Progenitor cell of endocrine pancreas (in vitro differentiated cells): Measurements from ENCODE around the gene RBM26. TPM values are rescaled to one million over a fixed set of nuclear protein-coding genes. Genes with fewer than 3 reads are reported as not detected.

Experiments
- DNase-seq: peaks from one replicate; pipeline ENCODE4 v3.0.0; 2021; ENCODE audit warnings: low spot score; ENCODE audit not compliant: unreplicated experiment
- H3K27ac Mint-ChIP-seq: 2 replicates; pipeline ENCODE4 v1.8.0; 2021; ENCODE audit warnings: mild to moderate bottlenecking, moderate library complexity, mixed read lengths
- H3K27me3 Mint-ChIP-seq: 2 replicates; pipeline ENCODE4 v1.8.0; 2021; ENCODE audit warnings: mixed read lengths
- H3K36me3 Mint-ChIP-seq: 2 replicates; pipeline ENCODE4 v1.8.0; 2022; ENCODE audit warnings: mixed read lengths; ENCODE audit not compliant: insufficient read depth
- H3K4me1 Mint-ChIP-seq: 2 replicates; pipeline ENCODE4 v1.8.0; 2021; ENCODE audit warnings: low read depth, mixed read lengths
- H3K4me3 Mint-ChIP-seq: 2 replicates; pipeline ENCODE4 v1.8.0; 2021; ENCODE audit warnings: low read depth, mild to moderate bottlenecking, moderate library complexity, mixed read lengths
- H3K9me3 Mint-ChIP-seq: 2 replicates; pipeline ENCODE4 v1.8.0; 2021; ENCODE audit warnings: low read depth, mixed read lengths
- total RNA-seq: library from RNA; stranded (reverse); gene quantifications from 2 replicates; pipeline ENCODE4 v1.2.1, GENCODE V29; 2021
- TF ChIP-seq, protein P1 (sequence below): fragments of 200-600 bp; sonication (generic); IDR thresholded peaks from one replicate; pipeline ENCODE4 v1.5.0; 2021; ENCODE audit warnings: antibody characterized with exemption, mild to moderate bottlenecking; ENCODE audit not compliant: unreplicated experiment

RBM26 gene
- total RNA-seq, 1 donor from 2014 or later: 81.2 TPM

DNA sequence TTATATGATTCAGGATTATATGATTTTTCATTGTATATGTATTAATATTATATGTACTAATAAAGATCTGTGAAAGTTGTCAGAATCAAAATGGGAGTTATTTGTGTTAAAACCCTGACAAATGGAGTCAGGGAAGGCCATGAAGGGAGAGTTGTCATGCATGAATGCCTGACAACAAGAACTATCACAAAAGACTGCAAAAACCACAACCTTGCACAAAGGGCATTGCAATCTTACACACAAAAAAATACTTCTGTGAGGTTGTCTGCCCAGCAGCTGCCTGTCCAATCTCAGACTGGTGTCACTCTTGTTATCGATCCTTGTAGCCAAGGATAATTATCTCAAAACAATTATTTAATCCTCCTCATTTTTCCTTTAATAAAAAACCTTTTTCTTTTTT lies 21.2 kb upstream of the RBM26 start:
- Mint-ChIP-seq H3K9me3 (peaks cover 3% of the 10 kb centered on the region), H3K4me3 (no peak overlapping the region), H3K36me3 (no peaks in the 10 kb centered on the region), H3K4me1 (peaks cover 2% of the 10 kb centered on the region), H3K27ac (no peak overlapping the region), H3K27me3 (no peaks in the 10 kb centered on the region)
- no peak for DNase-seq
- TF ChIP-seq, protein P1, sequence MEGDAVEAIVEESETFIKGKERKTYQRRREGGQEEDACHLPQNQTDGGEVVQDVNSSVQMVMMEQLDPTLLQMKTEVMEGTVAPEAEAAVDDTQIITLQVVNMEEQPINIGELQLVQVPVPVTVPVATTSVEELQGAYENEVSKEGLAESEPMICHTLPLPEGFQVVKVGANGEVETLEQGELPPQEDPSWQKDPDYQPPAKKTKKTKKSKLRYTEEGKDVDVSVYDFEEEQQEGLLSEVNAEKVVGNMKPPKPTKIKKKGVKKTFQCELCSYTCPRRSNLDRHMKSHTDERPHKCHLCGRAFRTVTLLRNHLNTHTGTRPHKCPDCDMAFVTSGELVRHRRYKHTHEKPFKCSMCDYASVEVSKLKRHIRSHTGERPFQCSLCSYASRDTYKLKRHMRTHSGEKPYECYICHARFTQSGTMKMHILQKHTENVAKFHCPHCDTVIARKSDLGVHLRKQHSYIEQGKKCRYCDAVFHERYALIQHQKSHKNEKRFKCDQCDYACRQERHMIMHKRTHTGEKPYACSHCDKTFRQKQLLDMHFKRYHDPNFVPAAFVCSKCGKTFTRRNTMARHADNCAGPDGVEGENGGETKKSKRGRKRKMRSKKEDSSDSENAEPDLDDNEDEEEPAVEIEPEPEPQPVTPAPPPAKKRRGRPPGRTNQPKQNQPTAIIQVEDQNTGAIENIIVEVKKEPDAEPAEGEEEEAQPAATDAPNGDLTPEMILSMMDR: no peak

DNA sequence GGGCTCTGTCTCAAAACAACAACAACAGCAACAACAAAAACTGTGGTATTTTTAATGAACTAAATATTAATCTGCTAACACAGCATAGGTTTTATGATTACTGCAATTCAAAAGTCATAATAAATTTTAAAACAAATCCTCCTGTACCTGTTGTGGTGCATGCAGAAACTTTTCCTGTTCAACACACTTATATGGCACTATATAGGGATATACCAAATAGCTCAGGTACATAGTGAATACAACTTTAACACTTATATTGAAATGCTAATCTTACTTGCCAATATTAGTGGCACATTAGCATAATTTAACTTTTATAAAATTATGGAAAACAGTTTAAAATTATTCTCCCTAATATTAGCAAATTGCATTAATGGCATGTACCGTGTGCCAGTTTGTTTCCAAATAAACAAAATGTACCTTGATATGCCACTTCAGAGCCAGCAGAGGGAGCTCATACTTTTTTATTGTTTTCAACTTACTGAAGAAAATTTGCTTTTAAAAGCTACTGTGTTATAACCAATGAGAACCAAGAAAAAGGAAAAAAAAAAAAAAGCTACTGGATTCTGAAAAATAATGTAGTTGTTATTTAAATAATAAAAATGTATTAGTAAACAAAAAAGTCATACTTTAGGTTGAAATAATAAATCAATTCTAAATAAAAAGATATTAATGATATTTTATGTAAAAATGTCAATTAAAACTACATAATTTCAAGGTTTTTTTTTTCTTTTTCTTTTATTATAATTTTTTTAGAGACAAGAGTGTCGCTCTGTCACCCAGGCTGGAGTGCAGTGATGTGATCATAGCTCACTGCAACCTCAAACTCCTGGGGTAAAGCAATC lies 18.0 kb upstream of the RBM26 start:
- TF ChIP-seq, protein P1: peak; percentile 78
- Mint-ChIP-seq H3K4me3 (no peak overlapping the region), H3K27ac (no peak overlapping the region), H3K9me3 (no peaks in the 10 kb centered on the region), H3K36me3 (no peaks in the 10 kb centered on the region), H3K27me3 (no peaks in the 10 kb centered on the region), H3K4me1 (peaks cover 2% of the 10 kb centered on the region)
- no peak for DNase-seq

DNA sequence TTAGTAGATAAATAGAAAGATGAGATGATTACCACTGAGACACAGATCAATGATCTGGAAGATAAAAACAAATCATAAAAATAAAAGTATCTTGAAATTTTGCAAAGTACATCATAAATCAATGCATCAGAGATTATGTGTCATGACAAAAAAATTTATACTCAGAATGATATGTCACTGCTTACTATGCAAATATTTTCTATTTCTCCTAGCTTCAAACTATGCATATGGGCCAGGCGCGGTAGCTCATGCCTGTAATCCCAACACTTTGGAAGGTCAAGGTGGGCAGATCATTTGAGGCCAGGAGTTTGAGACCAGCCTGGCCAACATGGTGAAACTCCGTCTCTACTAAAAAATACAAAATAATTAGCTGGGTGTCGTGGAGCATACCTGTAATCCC lies 17.3 kb upstream of the RBM26 start:
- Mint-ChIP-seq H3K27ac (no peak overlapping the region), H3K36me3 (no peaks in the 10 kb centered on the region), H3K27me3 (no peaks in the 10 kb centered on the region), H3K9me3 (no peaks in the 10 kb centered on the region), H3K4me3 (no peak overlapping the region), H3K4me1 (peaks cover 2% of the 10 kb centered on the region)
- TF ChIP-seq, protein P1: no peak
- DNase-seq: no peak

DNA sequence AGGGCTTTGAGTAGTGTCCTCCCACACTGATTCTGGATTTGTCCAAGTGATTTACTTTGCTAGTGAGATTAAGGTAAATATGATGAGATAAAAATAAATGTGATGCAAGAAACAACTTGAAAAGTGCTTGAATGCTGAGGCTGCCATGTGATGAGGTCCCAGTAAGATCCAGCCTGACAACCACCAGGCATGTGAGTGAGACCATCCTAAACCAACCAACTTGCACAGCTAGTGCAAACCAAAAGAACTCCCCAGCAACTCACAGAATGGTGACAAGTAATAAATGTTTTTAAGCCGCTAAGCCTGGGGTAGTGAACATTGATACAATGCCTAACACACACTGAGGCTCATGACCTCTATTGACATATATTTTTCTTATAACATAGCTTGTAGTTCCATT lies 13.3 kb upstream of the RBM26 start:
- DNase-seq: no peak
- no peaks in the 10 kb centered on the region for H3K36me3 Mint-ChIP-seq
- no peak overlapping the region for H3K4me3 Mint-ChIP-seq
- no peaks in the 10 kb centered on the region for H3K4me1 Mint-ChIP-seq
- no peak overlapping the region for H3K27ac Mint-ChIP-seq
- no peaks in the 10 kb centered on the region for H3K27me3 Mint-ChIP-seq
- TF ChIP-seq, protein P1: no peak
- H3K9me3 Mint-ChIP-seq: no peaks in the 10 kb centered on the region

DNA sequence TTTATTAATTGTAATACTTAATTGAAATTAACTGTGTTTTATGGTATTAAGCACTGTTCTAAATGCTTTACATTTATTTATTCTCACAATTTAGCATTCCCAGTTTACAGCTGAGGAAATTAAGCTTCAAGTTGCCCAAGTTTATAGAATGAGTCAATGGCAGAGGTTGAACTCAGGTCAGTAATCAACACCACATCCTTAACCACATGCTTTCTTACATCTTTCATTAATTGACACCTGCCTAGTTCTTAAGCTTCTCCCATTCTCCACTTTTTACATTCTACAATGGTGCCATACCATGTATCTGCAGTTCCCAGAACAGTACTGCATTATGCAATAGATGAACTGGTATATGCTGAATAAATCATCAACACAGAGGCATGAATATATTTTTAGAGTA lies 11.7 kb upstream of the RBM26 start:
- no peaks in the 10 kb centered on the region for H3K4me1 Mint-ChIP-seq
- no peaks in the 10 kb centered on the region for H3K9me3 Mint-ChIP-seq
- no peak overlapping the region for H3K4me3 Mint-ChIP-seq
- H3K27me3 Mint-ChIP-seq: no peaks in the 10 kb centered on the region
- DNase-seq: no peak
- TF ChIP-seq, protein P1: no peak
- H3K27ac Mint-ChIP-seq: no peak overlapping the region
- no peaks in the 10 kb centered on the region for H3K36me3 Mint-ChIP-seq
